ENCODE data around the gene WNT16.

- no peak for TF ChIP-seq POLR2A (IDR thresholded peaks at IDR 0.05)
- TF ChIP-seq, protein P1, sequence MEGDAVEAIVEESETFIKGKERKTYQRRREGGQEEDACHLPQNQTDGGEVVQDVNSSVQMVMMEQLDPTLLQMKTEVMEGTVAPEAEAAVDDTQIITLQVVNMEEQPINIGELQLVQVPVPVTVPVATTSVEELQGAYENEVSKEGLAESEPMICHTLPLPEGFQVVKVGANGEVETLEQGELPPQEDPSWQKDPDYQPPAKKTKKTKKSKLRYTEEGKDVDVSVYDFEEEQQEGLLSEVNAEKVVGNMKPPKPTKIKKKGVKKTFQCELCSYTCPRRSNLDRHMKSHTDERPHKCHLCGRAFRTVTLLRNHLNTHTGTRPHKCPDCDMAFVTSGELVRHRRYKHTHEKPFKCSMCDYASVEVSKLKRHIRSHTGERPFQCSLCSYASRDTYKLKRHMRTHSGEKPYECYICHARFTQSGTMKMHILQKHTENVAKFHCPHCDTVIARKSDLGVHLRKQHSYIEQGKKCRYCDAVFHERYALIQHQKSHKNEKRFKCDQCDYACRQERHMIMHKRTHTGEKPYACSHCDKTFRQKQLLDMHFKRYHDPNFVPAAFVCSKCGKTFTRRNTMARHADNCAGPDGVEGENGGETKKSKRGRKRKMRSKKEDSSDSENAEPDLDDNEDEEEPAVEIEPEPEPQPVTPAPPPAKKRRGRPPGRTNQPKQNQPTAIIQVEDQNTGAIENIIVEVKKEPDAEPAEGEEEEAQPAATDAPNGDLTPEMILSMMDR (IDR thresholded peaks at IDR 0.05), result no peak
Observed at GRCh38 chr7:121369462-121369861, 40.7 kb downstream of the WNT16 start.
